Measurements from ENCODE around the gene KLC3. TPM values are rescaled to one million over a fixed set of nuclear protein-coding genes. Genes with fewer than 3 reads are reported as not detected.
A peak's percentile ranks its signal among the peaks of the same experiment; 100 is the strongest.

Gene KLC3
- total and polyA plus RNA-seq, 2 experiments from 2014 or later = not detected

GRCh38 chr19:45346449-45346848, 5.9 kb downstream of the KLC3 start:
- Histone ChIP-seq H3K27me3 (replicated peaks; ENCODE audit: insufficient read depth) (no peaks in the 10 kb centered on the region; the same call in 1 of the 2 replicates), H2AFZ (no peak overlapping the region), H3K27ac (no peak overlapping the region), H3K36me3 (ENCODE audit: low read depth) (no peaks in the 10 kb centered on the region), H3K9ac (no peak overlapping the region), H3K79me2 (ENCODE audit: insufficient read depth) (no peaks in the 10 kb centered on the region), H3K9me3 (ENCODE audit: low read depth) (no peaks in the 10 kb centered on the region), H3K4me1 (ENCODE audit: insufficient read depth) (no peaks in the 10 kb centered on the region), H3F3A (ENCODE audit: insufficient read depth) (no peaks in the 10 kb centered on the region), H3K4me2 (ENCODE audit: unreplicated experiment) (no peak overlapping the region), H3K4me3 (no peak overlapping the region), H3K9me2 (ENCODE audit: insufficient read depth) (no peaks in the 10 kb centered on the region), H4K20me1 (ENCODE audit: insufficient read depth) (no peaks in the 10 kb centered on the region)
- in situ Hi-C loops (cut with MboI) = no loop called here
- 20 to 22% methylated on average over 26 to 27 of the region's 27 CpGs for WGBS, 2 experiments (ENCODE audit: low coverage in 1 of 2, low lambda C conversion rate in 2 of 2, missing lambda C conversion rate in 2 of 2)
- TF ChIP-seq EZH2 (IDR thresholded peaks at IDR 0.05; ENCODE audit: insufficient read depth, poor library complexity, severe bottlenecking) (no peak), EZH2phosphoT487 (IDR thresholded peaks at IDR 0.05; ENCODE audit: insufficient read depth, low read depth) (no peak)
- peak; percentile 58 for DNase-seq

- in situ Hi-C loops (cut with MboI) = no loop called here
- DNase-seq = no peak
- H3K79me2 ChIP-seq (ENCODE audit: insufficient read depth) = no peaks in the 10 kb centered on the region
These were observed 7.2 kb downstream of the KLC3 start for GRCh38 chr19:45347570-45348366.

GRCh38 chr19:45348367-45349125, 8.0 kb downstream of the KLC3 start:
- Histone ChIP-seq H3K27me3 (replicated peaks; ENCODE audit: insufficient read depth) (no peaks in the 10 kb centered on the region), H3K27ac (no peak overlapping the region), H2AFZ (no peak overlapping the region), H3K4me3 (no peak overlapping the region), H3K9me3 (ENCODE audit: low read depth) (no peaks in the 10 kb centered on the region), H3F3A (ENCODE audit: insufficient read depth) (no peaks in the 10 kb centered on the region), H3K4me1 (ENCODE audit: insufficient read depth) (no peaks in the 10 kb centered on the region), H3K9ac (no peak overlapping the region), H4K20me1 (ENCODE audit: insufficient read depth) (no peaks in the 10 kb centered on the region), H3K4me2 (ENCODE audit: unreplicated experiment) (no peak overlapping the region), H3K36me3 (ENCODE audit: low read depth) (no peaks in the 10 kb centered on the region; the same call in 1 of the 2 replicates), H3K9me2 (ENCODE audit: insufficient read depth) (no peaks in the 10 kb centered on the region), H3K79me2 (ENCODE audit: insufficient read depth) (no peaks in the 10 kb centered on the region)
- 69 to 75% methylated on average over 21 to 23 of the region's 23 CpGs for WGBS, 2 experiments (ENCODE audit: low coverage in 1 of 2, low lambda C conversion rate in 2 of 2, missing lambda C conversion rate in 2 of 2)
- no peak for TF ChIP-seq EZH2phosphoT487 (IDR thresholded peaks at IDR 0.05; ENCODE audit: insufficient read depth, low read depth)
- no peak for TF ChIP-seq EZH2 (IDR thresholded peaks at IDR 0.05; ENCODE audit: insufficient read depth, poor library complexity, severe bottlenecking)
- in situ Hi-C loops (cut with MboI) = no loop called here
- DNase-seq = no peak

More at GRCh38 chr19:45347570-45348366, 7.2 kb downstream of the KLC3 start:
- Histone ChIP-seq H3K36me3 (ENCODE audit: low read depth) (no peaks in the 10 kb centered on the region), H3K4me1 (ENCODE audit: insufficient read depth) (no peaks in the 10 kb centered on the region), H2AFZ (no peak overlapping the region), H3K9me3 (ENCODE audit: low read depth) (no peaks in the 10 kb centered on the region), H3F3A (ENCODE audit: insufficient read depth) (no peaks in the 10 kb centered on the region), H3K9me2 (ENCODE audit: insufficient read depth) (no peaks in the 10 kb centered on the region), H3K4me3 (no peak overlapping the region), H4K20me1 (ENCODE audit: insufficient read depth) (no peaks in the 10 kb centered on the region), H3K4me2 (ENCODE audit: unreplicated experiment) (no peak overlapping the region), H3K27ac (no peak overlapping the region), H3K27me3 (replicated peaks; ENCODE audit: insufficient read depth) (no peaks in the 10 kb centered on the region; the same call in 1 of the 2 replicates), H3K9ac (no peak overlapping the region)
- TF ChIP-seq EZH2 (IDR thresholded peaks at IDR 0.05; ENCODE audit: insufficient read depth, poor library complexity, severe bottlenecking) (no peak), EZH2phosphoT487 (IDR thresholded peaks at IDR 0.05; ENCODE audit: insufficient read depth, low read depth) (no peak)
- 76 to 84% methylated on average over 16 to 23 of the region's 25 CpGs for WGBS, 2 experiments (ENCODE audit: low coverage in 1 of 2, low lambda C conversion rate in 2 of 2, missing lambda C conversion rate in 2 of 2)

- Histone ChIP-seq H2AFZ (no peak overlapping the region), H3K79me2 (ENCODE audit: insufficient read depth) (no peaks in the 10 kb centered on the region), H4K20me1 (ENCODE audit: insufficient read depth) (no peaks in the 10 kb centered on the region), H3K27ac (no peak overlapping the region), H3K4me2 (ENCODE audit: unreplicated experiment) (no peak overlapping the region), H3K9me2 (ENCODE audit: insufficient read depth) (no peaks in the 10 kb centered on the region), H3K4me3 (no peak overlapping the region), H3K9ac (no peak overlapping the region), H3K36me3 (ENCODE audit: low read depth) (no peaks in the 10 kb centered on the region; the same call in 1 of the 2 replicates), H3K4me1 (ENCODE audit: insufficient read depth) (no peaks in the 10 kb centered on the region), H3K27me3 (replicated peaks; ENCODE audit: insufficient read depth) (no peaks in the 10 kb centered on the region), H3K9me3 (ENCODE audit: low read depth) (no peaks in the 10 kb centered on the region), H3F3A (ENCODE audit: insufficient read depth) (no peaks in the 10 kb centered on the region)
- WGBS, 2 experiments (ENCODE audit: low coverage in 1 of 2, low lambda C conversion rate in 2 of 2, missing lambda C conversion rate in 2 of 2) = 33 to 42% methylated on average over 3 of the region's 3 CpGs
- in situ Hi-C loops (cut with MboI) = no loop called here
- TF ChIP-seq EZH2phosphoT487 (IDR thresholded peaks at IDR 0.05; ENCODE audit: insufficient read depth, low read depth) = no peak
- TF ChIP-seq EZH2 (IDR thresholded peaks at IDR 0.05; ENCODE audit: insufficient read depth, poor library complexity, severe bottlenecking) = no peak
- no peak for DNase-seq
These were observed 8.5 kb downstream of the KLC3 start for GRCh38 chr19:45349126-45349415.

Measured in GM23248 (cell line).